ENCODE results near the gene YTHDF1. TPM values are rescaled to one million over a fixed set of nuclear protein-coding genes. Genes with fewer than 3 reads are reported as not detected.

The YTHDF1 gene
- total RNA-seq, 1 experiment from 2014 or later = 196 TPM

GRCh38 chr20:63220696-63221399, 4.9 kb upstream of the YTHDF1 start:
- no peak for DNase-seq
- H3K36me3 Mint-ChIP-seq (ENCODE audit: insufficient read depth, unreplicated experiment) = no peaks in the 10 kb centered on the region
- no peak overlapping the region for H3K4me3 Mint-ChIP-seq (ENCODE audit: unreplicated experiment)
- no peaks in the 10 kb centered on the region for H3K9me3 Mint-ChIP-seq (ENCODE audit: unreplicated experiment)
- TF ChIP-seq, protein P1, sequence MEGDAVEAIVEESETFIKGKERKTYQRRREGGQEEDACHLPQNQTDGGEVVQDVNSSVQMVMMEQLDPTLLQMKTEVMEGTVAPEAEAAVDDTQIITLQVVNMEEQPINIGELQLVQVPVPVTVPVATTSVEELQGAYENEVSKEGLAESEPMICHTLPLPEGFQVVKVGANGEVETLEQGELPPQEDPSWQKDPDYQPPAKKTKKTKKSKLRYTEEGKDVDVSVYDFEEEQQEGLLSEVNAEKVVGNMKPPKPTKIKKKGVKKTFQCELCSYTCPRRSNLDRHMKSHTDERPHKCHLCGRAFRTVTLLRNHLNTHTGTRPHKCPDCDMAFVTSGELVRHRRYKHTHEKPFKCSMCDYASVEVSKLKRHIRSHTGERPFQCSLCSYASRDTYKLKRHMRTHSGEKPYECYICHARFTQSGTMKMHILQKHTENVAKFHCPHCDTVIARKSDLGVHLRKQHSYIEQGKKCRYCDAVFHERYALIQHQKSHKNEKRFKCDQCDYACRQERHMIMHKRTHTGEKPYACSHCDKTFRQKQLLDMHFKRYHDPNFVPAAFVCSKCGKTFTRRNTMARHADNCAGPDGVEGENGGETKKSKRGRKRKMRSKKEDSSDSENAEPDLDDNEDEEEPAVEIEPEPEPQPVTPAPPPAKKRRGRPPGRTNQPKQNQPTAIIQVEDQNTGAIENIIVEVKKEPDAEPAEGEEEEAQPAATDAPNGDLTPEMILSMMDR (IDR thresholded peaks at IDR 0.05; ENCODE audit: insufficient read depth in 1 of 2, low read depth in 1 of 2, low read length in 1 of 2, severe bottlenecking in 1 of 2, unreplicated experiment in 1 of 2) = no peak
- intact Hi-C loops (cut with micrococcal nuclease; ENCODE audit: unreplicated experiment) = loop anchor here (5.0 kb wide), 1 partner anchor 161 kb away; no protein-coding TSS in a partner anchor
- ChIA-PET CTCF (interaction anchor here (0.7 to 1.3 kb wide), 3 partner anchors 14 to 52 kb away, joined by 3 to 4 read pairs (median 3); partner anchors contain the start of gene ARFGAP1), POLR2A (no interaction called here)
- no peak overlapping the region for H3K27ac Mint-ChIP-seq (ENCODE audit: unreplicated experiment)
- H3K27me3 ChIP-seq (replicated peaks; ENCODE audit: control insufficient read depth, insufficient read depth, low read length) = no peaks in the 10 kb centered on the region
- no peak overlapping the region for H3K4me3 ChIP-seq (ENCODE audit: low read depth, low read length)
- H3K9me3 ChIP-seq = no peaks in the 10 kb centered on the region
- peaks cover 21% of the 10 kb centered on the region for H3K4me1 ChIP-seq
- BruUV-seq (replicated peaks) = no TSS peak
- peaks cover 3% of the 10 kb centered on the region for H3K27me3 Mint-ChIP-seq (ENCODE audit: insufficient read depth, unreplicated experiment)
- no peaks in the 10 kb centered on the region for H3K36me3 ChIP-seq (ENCODE audit: control insufficient read depth, insufficient read depth, low read length)
- H3K4me1 Mint-ChIP-seq (ENCODE audit: low read depth, unreplicated experiment) = peaks cover 13% of the 10 kb centered on the region

DNA sequence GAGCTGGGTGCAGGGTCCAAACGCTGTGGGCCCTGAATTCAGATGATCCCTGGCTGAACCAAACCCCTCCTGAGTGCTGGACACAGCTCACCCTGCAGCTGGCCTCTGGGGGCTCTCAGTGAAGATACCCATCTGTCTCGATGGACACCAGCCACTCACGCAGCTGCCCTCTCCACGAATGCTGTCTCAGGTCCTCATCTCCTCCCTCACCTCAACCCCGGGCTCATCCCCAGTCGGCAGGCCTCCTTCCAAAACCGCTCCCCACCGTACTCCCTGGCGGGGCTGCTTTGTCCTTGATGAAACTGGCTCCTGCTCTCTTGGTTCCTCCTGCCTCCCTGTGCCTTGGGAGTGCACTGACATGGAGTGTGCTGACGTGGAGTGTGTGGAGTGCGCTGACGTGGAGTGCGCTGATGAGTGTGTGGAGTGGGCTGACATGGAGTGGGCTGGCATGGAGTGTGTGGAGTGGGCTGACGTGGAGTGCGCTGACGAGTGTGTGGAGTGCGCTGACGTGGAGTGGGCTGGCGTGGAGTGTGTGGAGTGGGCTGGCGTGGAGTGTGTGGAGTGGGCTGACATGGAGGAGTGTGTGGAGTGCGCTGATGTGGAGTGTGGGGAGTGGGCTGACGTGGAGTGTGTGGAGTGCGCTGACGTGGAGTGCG, 4.1 kb upstream of the YTHDF1 start:
- CTCF ChIA-PET = interaction anchor here (1.1 to 1.4 kb wide), 2 partner anchors 15 to 53 kb away, joined by 3 read pairs; partner anchors contain the start of gene ARFGAP1
- no peaks in the 10 kb centered on the region for H3K9me3 ChIP-seq
- no peaks in the 10 kb centered on the region for H3K36me3 ChIP-seq (ENCODE audit: control insufficient read depth, insufficient read depth, low read length)
- DNase-seq = no peak
- H3K4me3 Mint-ChIP-seq (ENCODE audit: unreplicated experiment) = no peak overlapping the region
- H3K27me3 Mint-ChIP-seq (ENCODE audit: insufficient read depth, unreplicated experiment) = peaks cover 3% of the 10 kb centered on the region
- intact Hi-C loops (cut with micrococcal nuclease; ENCODE audit: unreplicated experiment) = loop anchor here (5.0 kb wide), 1 partner anchor 162 kb away; no protein-coding TSS in a partner anchor
- peaks cover 13% of the 10 kb centered on the region for H3K4me1 Mint-ChIP-seq (ENCODE audit: low read depth, unreplicated experiment)
- no peaks in the 10 kb centered on the region for H3K9me3 Mint-ChIP-seq (ENCODE audit: unreplicated experiment)
- TF ChIP-seq, protein P1 (IDR thresholded peaks at IDR 0.05; ENCODE audit: insufficient read depth in 1 of 2, low read depth in 1 of 2, low read length in 1 of 2, severe bottlenecking in 1 of 2, unreplicated experiment in 1 of 2) = no peak
- POLR2A ChIA-PET = no interaction called here
- H3K27me3 ChIP-seq (replicated peaks; ENCODE audit: control insufficient read depth, insufficient read depth, low read length) = no peaks in the 10 kb centered on the region
- H3K4me3 ChIP-seq (ENCODE audit: low read depth, low read length) = no peak overlapping the region
- H3K27ac Mint-ChIP-seq (ENCODE audit: unreplicated experiment) = no peak overlapping the region
- BruUV-seq (replicated peaks) = no TSS peak
- H3K36me3 Mint-ChIP-seq (ENCODE audit: insufficient read depth, unreplicated experiment) = peaks cover 7% of the 10 kb centered on the region
- peaks cover 21% of the 10 kb centered on the region for H3K4me1 ChIP-seq

DNA sequence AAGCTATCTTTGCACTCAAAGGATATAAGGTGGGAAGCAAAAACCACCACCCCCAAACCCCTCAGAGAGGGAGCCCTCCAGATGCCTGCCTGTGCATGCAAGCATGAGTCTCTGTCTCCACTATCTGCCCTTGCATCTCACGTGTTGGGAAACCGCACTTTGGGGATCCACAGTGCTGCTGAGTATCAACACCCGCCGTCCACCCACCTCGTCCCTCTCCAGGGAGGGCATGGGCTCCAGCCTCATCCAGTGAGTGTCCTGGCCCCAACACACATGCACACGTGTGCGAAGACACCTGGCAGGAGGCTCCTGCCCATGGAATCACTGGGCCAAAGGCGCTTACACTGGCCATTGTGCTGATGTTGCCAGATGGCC, 3.5 kb upstream of the YTHDF1 start:
- H3K27me3 ChIP-seq (replicated peaks; ENCODE audit: control insufficient read depth, insufficient read depth, low read length) = no peaks in the 10 kb centered on the region
- ChIA-PET POLR2A (no interaction called here), CTCF (interaction anchor here (1.4 kb wide), 1 partner anchor 15 kb away, joined by 3 read pairs; no protein-coding TSS in a partner anchor)
- peaks cover 24% of the 10 kb centered on the region for H3K4me1 ChIP-seq
- intact Hi-C loops (cut with micrococcal nuclease; ENCODE audit: unreplicated experiment) = no loop called here
- TF ChIP-seq, protein P1 (IDR thresholded peaks at IDR 0.05; ENCODE audit: insufficient read depth in 1 of 2, low read depth in 1 of 2, low read length in 1 of 2, severe bottlenecking in 1 of 2, unreplicated experiment in 1 of 2) = no peak
- Mint-ChIP-seq H3K27ac (ENCODE audit: unreplicated experiment) (no peak overlapping the region), H3K4me1 (ENCODE audit: low read depth, unreplicated experiment) (peaks cover 19% of the 10 kb centered on the region), H3K27me3 (ENCODE audit: insufficient read depth, unreplicated experiment) (peaks cover 3% of the 10 kb centered on the region), H3K4me3 (ENCODE audit: unreplicated experiment) (no peak overlapping the region), H3K9me3 (ENCODE audit: unreplicated experiment) (no peaks in the 10 kb centered on the region), H3K36me3 (ENCODE audit: insufficient read depth, unreplicated experiment) (peaks cover 13% of the 10 kb centered on the region)
- no TSS peak for BruUV-seq (replicated peaks)
- H3K36me3 ChIP-seq (ENCODE audit: control insufficient read depth, insufficient read depth, low read length) = no peaks in the 10 kb centered on the region
- H3K4me3 ChIP-seq (ENCODE audit: low read depth, low read length) = no peak overlapping the region
- DNase-seq = no peak
- H3K9me3 ChIP-seq = no peaks in the 10 kb centered on the region

Measured in Caco-2 (cell line).